HG03139 (cell line): ENCODE results near the gene TMEM40.
"Not testable (repeated sequence)": the region's sequence is repeated elsewhere in the genome, so short reads cannot be mapped to it uniquely, and the experiment has no call there.

Experiments
- ATAC-seq: cut with Tn5 transposase; IDR thresholded peaks from one replicate; pipeline ENCODE4 v1.9.1; 2021; ENCODE audit not compliant: unreplicated experiment

TMEM40 gene

GRCh38 chr3:12752102-12752501 lies 7.0 kb downstream of the TMEM40 start:
- ATAC-seq = no peak

- no peak for ATAC-seq
Observed at GRCh38 chr3:12751571-12751970, 7.5 kb downstream of the TMEM40 start.

GRCh38 chr3:12750658-12751071 lies 8.4 kb downstream of the TMEM40 start:
- no peak for ATAC-seq

- ATAC-seq = no peak
Observed at GRCh38 chr3:12750223-12750622, 8.8 kb downstream of the TMEM40 start.

- ATAC-seq = no peak
Observed at GRCh38 chr3:12748477-12748876, 10.6 kb downstream of the TMEM40 start.

GRCh38 chr3:12746419-12746818 lies 12.6 kb downstream of the TMEM40 start:
- ATAC-seq = no peak

GRCh38 chr3:12744326-12744725 lies 14.7 kb downstream of the TMEM40 start:
- no peak for ATAC-seq

GRCh38 chr3:12743583-12743982 lies 15.5 kb downstream of the TMEM40 start:
- no peak for ATAC-seq

- ATAC-seq = no peak
Observed at GRCh38 chr3:12742330-12743107, 16.5 kb downstream of the TMEM40 start.

GRCh38 chr3:12741209-12741608 lies 17.9 kb downstream of the TMEM40 start:
- no peak for ATAC-seq

- no peak for ATAC-seq
Observed at GRCh38 chr3:12737833-12738232, 21.2 kb downstream of the TMEM40 start.

- no peak for ATAC-seq
Observed at GRCh38 chr3:12737319-12737718, 21.7 kb downstream of the TMEM40 start.

GRCh38 chr3:12734960-12735359 lies 24.1 kb downstream of the TMEM40 start:
- ATAC-seq = no peak

- no peak for ATAC-seq
Observed at GRCh38 chr3:12733566-12733965, 25.5 kb downstream of the TMEM40 start.

GRCh38 chr3:12730506-12731242 lies 28.4 kb downstream of the TMEM40 start:
- no peak for ATAC-seq

- ATAC-seq = no peak
Observed at GRCh38 chr3:12729051-12729651, 29.9 kb downstream of the TMEM40 start.

- no peak for ATAC-seq
Observed at GRCh38 chr3:12727937-12728336, 31.1 kb downstream of the TMEM40 start.

GRCh38 chr3:12727481-12727880 lies 31.6 kb downstream of the TMEM40 start:
- no peak for ATAC-seq

GRCh38 chr3:12725436-12725835 lies 33.6 kb downstream of the TMEM40 start:
- ATAC-seq = no peak

GRCh38 chr3:12724794-12725193 lies 34.3 kb downstream of the TMEM40 start:
- no peak for ATAC-seq

GRCh38 chr3:12723362-12723761 lies 35.7 kb downstream of the TMEM40 start:
- not testable (repeated sequence) for ATAC-seq

- no peak for ATAC-seq
Observed at GRCh38 chr3:12722226-12722625, 36.8 kb downstream of the TMEM40 start.
